Measurements from ENCODE around the gene KDM6B.

KDM6B gene

DNA sequence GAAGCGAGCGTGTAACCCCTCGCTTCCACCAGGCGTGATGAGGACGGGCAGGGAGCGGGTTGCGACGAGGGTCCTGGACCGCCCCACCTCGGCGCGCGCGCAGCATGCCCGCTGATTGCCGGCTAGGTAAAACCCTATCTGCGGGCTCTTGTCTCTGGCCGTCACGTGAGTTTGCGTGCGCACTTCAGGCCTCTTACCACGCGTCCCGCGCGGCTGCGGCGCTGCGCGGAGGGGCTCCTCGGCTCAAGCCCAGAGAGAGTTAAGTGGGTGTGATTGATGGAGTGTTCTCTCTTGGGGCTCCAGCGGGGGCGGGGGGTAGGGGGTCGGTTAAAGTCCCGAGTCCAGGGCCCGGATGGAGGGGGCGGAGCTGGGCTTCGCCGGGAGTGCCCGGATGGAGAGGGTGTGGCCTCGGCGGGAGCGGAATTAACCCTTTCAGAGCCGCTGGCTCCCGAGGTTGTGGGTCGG is 7.9 kb downstream of the KDM6B start:
- DNase-seq: peak; percentile 82

DNA sequence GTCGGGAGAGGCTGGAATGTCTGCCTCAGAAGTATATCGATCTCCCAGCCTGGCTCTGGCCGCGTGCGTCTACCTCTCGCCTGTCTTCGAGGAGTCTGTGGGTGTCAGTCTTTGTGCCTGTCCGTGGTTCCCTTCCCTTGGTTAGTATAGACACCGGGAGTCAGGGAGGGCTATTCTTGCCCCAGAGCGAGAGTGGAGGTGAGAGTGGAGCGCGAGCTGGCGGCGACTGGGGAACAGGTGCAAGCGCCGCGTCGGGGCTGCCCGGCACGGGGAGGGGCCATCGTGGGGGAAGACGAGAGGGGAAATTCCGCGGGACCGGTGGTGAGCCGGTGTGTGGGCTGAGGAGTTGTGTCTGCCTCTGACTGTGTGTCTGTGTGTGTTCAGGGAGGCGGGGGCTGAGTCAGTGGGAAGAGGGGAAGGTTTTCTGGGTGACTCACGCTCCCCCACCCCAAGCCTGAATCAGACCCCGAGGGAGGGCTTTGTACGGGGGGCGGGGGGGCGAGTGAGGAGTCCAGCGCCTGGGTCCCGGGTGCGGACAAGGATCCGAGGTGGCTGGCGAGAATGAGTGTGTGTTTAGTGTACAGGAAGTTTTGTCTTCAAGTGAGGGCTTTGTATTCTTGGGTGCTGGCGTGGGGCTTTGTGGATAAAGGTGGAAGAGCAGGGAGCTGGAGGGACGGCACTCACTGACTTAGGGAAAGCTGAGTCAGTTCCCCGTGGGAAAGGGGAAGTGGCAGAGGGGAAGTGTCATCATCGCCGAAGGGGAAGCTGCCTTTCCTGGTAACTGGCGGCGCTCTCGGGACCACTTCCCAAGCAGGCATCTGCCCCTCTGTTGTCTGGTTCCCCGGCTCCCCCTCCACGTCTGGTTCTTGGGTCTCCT is 8.6 kb downstream of the KDM6B start:
- DNase-seq: peak; percentile 82

DNA sequence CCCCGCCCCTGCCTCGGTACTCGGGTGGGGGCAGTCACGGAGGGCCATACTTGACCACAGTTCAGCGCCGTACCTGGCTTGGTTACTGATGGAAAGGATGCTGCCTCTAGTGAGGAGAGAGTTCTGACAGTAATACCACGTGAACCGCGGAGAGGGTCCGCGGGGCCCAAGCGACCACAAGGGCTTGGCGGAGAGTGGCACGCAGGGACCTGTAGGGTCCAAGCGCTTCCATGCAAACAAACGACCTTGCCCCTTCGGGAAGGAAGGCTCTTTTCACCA is 9.2 kb downstream of the KDM6B start:
- no peak for DNase-seq

DNA sequence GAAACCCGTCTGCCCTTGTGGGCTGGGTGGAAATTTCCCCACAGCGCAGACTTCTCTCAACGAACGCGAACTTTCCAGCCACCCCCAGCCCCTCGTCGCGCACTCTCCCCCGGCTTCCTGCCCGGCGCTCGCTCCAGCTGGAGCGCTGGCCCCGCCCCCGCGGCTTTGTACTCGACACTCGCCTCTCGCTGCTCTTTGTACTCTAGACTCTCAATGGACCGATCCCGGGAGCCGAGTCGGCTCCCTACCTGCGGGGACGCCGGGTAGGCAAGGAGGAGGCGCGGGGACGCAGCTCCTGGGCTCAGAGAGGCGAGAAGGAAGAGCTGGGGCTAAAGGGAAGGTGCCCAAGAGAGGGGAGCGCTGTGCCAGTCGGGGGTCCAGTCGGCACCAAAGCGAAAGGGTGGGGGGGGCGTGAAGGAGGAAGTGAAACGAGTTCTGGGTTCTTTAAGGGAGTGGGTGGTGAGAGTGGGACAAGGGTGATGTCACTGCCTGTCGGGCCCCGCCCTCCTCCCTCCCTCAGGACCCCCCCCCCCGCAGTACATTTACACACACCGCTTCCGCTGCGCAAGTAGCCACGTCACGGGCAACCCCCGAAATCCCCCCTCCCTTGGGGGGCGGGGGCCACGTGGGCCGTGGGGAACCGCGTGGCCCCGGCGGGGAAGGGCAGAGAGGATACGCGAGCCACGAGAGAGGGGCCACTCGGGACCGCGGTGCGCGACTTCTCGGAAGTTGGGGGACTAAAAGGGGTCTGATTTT is 9.7 kb downstream of the KDM6B start:
- peak; percentile 38 for DNase-seq

DNA sequence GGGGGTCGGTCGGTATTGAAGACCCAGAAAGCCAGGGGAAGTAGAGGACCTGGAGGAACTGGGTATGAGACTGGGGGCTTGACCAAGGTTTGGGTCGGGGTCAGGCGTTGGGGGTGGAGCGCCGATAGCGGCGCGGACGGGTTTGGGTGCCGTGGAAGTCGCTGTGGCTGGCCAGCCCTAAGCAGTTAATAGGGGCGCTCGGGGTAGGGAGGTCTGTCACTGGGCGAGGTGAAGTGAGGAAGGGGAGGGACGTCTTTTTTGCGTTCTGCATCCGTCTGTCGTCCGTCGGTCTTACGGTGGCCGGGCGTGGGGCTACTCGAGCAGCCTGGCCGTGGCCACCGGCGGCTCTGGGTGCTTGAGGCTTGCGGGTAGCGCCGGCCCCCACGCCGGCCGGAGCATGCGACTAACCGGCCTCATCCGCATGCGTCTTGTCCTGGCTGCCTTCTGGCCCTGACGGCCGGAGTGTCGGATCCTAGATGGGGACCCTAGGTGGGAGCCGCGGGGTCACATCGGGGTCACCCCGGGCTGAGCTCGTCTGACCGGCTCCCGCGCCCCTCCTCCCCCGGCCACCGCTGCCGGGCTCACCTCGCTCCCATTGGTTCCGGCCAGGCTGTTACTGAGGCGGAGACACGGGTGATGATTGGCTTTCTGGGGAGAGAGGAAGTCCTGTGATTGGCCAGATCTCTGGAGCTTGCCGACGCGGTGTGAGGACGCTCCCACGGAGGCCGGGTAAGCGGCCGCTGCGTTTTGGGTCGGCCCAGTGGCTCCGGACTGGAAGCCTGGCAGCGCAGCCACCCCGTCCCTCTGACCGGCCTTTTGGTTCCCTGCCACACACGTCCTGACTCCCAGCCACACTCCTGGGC is 10.5 kb downstream of the KDM6B start:
- peak; percentile 59 for DNase-seq

DNA sequence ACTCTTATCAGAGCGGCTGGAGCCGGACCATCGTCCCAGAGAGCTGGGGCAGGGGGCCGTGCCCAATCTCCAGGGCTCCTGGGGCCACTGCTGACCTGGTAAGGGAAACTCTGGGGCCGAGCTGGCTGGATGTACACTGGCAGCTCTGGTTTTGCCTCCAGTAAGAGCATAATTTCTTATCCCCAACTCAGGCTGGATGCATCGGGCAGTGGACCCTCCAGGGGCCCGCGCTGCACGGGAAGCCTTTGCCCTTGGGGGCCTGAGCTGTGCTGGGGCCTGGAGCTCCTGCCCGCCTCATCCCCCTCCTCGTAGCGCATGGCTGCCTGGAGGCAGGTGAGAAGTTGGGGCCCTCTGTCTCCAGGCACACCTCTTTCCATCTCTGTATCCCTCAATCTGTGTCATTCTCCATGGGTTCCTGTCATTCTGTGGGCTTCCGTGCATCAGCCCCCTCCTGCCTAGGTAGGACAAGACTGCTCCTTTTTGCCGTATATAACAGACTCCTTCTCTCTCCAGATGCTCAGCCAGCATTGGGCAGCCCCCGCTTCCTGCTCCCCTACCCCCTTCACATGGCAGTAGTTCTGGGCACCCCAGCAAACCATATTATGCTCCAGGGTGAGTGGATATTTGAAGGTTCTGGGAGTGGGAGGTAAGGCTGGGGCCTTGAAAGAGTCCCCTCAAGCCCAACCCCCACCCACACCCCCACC is 11.5 kb downstream of the KDM6B start:
- DNase-seq: no peak

DNA sequence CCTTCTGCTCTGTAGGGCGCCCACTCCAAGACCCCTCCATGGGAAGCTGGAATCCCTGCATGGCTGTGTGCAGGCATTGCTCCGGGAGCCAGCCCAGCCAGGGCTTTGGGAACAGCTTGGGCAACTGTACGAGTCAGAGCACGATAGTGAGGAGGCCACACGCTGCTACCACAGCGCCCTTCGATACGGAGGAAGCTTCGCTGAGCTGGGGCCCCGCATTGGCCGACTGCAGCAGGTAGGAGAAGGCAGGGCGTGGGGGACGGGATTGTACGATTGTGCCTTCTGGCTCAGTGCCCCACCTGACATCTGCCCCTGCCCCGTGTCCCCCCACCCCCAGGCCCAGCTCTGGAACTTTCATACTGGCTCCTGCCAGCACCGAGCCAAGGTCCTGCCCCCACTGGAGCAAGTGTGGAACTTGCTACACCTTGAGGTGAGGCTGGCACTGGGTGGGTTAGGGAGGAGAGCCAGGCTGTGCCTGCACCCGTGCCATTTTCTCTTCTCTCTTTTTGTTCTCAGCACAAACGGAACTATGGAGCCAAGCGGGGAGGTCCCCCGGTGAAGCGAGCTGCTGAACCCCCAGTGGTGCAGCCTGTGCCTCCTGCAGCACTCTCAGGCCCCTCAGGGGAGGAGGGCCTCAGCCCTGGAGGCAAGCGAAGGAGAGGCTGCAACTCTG is 12.2 kb downstream of the KDM6B start:
- DNase-seq: no peak

DNA sequence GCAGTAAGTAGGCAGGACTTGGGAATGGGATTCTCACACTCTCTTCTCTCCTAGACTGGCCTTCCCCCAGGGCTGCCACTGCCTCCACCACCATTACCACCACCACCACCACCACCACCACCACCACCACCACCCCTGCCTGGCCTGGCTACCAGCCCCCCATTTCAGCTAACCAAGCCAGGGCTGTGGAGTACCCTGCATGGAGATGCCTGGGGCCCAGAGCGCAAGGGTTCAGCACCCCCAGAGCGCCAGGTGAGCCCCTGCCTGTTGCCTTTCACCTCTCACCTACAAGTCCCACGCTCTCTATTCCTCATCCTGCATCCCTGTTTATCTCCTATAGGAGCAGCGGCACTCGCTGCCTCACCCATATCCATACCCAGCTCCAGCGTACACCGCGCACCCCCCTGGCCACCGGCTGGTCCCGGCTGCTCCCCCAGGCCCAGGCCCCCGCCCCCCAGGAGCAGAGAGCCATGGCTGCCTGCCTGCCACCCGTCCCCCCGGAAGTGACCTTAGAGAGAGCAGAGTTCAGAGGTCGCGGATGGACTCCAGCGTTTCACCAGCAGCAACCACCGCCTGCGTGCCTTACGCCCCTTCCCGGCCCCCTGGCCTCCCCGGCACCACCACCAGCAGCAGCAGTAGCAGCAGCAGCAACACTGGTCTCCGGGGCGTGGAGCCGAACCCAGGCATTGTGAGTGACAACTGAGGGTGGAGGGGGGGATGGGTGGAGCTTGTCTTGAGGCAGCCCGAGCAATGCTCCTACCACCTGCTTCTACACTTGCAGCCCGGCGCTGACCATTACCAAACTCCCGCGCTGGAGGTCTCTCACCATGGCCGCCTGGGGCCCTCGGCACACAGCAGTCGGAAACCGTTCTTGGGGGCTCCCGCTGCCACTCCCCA is 13.0 kb downstream of the KDM6B start:
- no peak for DNase-seq

DNA sequence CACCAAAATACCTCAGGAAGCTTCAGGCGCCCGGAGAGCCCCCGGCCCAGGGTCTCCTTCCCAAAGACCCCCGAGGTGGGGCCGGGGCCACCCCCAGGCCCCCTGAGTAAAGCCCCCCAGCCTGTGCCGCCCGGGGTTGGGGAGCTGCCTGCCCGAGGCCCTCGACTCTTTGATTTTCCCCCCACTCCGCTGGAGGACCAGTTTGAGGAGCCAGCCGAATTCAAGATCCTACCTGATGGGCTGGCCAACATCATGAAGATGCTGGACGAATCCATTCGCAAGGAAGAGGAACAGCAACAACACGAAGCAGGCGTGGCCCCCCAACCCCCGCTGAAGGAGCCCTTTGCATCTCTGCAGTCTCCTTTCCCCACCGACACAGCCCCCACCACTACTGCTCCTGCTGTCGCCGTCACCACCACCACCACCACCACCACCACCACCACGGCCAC is 14.1 kb downstream of the KDM6B start:
- DNase-seq: no peak

DNA sequence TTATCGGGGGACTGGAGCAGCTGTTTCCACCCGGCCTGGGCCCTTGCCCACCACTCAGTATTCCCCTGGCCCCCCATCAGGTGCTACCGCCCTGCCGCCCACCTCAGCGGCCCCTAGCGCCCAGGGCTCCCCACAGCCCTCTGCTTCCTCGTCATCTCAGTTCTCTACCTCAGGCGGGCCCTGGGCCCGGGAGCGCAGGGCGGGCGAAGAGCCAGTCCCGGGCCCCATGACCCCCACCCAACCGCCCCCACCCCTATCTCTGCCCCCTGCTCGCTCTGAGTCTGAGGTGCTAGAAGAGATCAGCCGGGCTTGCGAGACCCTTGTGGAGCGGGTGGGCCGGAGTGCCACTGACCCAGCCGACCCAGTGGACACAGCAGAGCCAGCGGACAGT is 14.7 kb downstream of the KDM6B start:
- no peak for DNase-seq

DNA sequence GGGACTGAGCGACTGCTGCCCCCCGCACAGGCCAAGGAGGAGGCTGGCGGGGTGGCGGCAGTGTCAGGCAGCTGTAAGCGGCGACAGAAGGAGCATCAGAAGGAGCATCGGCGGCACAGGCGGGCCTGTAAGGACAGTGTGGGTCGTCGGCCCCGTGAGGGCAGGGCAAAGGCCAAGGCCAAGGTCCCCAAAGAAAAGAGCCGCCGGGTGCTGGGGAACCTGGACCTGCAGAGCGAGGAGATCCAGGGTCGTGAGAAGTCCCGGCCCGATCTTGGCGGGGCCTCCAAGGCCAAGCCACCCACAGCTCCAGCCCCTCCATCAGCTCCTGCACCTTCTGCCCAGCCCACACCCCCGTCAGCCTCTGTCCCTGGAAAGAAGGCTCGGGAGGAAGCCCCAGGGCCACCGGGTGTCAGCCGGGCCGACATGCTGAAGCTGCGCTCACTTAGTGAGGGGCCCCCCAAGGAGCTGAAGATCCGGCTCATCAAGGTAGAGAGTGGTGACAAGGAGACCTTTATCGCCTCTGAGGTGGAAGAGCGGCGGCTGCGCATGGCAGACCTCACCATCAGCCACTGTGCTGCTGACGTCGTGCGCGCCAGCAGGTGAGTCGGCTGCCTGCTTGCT is 15.2 kb downstream of the KDM6B start:
- no peak for DNase-seq

DNA sequence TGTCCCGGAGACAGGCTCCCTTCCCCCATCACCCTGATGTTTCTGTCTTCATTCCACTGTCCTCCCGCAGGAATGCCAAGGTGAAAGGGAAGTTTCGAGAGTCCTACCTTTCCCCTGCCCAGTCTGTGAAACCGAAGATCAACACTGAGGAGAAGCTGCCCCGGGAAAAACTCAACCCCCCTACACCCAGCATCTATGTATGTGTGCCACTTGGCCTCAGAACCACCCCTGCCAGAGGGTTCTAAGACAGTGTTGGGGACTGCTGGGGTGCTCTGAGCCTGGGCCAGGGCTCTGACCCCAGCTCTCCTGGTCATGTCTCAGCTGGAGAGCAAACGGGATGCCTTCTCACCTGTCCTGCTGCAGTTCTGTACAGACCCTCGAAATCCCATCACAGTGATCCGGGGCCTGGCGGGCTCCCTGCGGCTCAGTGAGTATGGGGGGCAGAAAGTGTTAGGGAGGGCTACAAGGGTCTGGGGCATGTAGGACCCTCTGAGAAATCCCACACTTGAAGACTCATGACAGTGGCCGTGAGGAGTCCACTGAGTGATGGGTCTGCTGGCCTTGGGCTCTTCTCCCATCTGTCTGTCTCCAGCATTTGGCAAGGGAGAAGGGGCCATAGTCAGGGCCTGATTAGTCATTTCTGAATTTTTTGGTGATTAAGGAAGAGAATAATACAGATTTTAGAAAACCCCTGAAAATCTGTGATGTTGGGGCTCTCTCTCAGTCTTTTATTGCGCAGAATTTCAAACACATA is 15.9 kb downstream of the KDM6B start:
- DNase-seq: no peak

DNA sequence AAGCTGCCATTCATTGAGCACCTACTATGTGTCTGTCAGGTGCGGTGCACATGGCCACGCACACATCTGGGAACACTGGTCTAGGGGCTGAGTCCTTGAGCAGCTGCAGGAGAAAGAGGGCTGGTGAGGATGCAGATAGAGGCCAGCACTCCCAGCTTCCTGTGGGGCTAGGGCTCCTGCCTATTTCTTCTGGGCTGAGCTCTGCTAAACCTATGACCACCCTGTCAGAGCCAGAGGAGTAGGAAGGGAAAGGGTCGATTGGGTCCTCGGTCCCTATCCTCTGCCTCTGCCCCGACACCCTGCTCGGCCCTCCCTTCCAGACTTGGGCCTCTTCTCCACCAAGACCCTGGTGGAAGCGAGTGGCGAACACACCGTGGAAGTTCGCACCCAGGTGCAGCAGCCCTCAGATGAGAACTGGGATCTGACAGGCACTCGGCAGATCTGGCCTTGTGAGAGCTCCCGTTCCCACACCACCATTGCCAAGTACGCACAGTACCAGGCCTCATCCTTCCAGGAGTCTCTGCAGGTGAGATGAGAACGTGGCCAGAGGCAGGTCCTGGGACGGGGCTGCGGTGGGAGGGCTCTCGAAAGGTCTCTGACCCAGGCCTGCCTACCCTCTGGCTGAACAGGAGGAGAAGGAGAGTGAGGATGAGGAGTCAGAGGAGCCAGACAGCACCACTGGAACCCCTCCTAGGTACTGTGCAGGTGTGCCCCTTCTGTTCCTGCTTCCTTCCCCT is 16.9 kb downstream of the KDM6B start:
- no peak for DNase-seq

DNA sequence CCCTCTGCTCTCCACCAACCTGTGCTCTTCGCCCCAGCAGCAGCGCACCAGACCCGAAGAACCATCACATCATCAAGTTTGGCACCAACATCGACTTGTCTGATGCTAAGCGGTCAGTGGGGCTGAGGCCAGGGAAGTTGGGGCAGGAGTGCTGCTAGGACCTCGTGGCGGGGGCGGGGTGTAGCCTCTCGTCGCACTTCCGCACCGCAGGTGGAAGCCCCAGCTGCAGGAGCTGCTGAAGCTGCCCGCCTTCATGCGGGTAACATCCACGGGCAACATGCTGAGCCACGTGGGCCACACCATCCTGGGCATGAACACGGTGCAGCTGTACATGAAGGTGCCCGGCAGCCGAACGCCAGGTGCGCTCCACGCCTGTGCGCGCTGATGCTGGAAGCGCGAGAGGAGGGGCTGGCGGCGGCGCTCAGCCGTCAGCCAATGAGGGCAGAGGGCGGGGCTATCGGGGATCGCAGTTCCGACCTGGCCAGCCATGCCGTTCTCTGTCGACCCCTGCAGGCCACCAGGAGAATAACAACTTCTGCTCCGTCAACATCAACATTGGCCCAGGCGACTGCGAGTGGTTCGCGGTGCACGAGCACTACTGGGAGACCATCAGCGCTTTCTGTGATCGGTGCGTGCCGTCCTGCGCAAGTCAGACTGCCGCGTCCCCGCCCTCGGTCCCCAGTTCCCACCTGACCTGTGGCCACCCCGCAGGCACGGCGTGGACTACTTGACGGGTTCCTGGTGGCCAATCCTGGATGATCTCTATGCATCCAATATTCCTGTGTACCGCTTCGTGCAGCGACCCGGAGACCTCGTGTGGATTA is 17.6 kb downstream of the KDM6B start:
- DNase-seq: peak; percentile 51

DNA sequence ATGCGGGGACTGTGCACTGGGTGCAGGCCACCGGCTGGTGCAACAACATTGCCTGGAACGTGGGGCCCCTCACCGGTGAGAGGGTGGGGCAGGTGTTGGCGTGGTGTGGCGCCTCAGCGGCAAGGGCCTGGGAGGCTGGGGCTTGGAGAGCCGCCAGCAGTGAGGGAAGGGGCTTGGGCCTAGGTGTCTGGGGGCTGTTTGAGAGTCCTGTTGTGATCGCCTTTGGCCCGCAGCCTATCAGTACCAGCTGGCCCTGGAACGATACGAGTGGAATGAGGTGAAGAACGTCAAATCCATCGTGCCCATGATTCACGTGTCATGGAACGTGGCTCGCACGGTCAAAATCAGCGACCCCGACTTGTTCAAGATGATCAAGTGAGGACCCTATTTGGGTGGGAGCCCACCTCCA is 18.2 kb downstream of the KDM6B start:
- DNase-seq: no peak

DNA sequence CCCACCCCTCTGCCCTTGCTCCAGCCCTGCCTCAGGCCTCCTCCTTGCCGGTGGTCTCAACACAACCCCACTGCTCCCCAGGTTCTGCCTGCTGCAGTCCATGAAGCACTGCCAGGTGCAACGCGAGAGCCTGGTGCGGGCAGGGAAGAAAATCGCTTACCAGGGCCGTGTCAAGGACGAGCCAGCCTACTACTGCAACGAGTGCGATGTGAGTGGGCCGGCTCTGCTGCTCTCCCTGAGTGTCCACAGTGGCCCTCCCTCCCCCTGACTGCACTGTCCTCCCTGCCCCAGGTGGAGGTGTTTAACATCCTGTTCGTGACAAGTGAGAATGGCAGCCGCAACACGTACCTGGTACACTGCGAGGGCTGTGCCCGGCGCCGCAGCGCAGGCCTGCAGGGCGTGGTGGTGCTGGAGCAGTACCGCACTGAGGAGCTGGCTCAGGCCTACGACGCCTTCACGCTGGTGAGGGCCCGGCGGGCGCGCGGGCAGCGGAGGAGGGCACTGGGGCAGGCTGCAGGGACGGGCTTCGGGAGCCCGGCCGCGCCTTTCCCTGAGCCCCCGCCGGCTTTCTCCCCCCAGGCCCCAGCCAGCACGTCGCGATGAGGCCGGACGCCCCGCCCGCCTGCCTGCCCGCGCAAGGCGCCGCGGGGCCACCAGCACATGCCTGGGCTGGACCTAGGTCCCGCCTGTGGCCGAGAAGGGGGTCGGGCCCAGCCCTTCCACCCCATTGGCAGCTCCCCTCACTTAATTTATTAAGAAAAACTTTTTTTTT is 19.1 kb downstream of the KDM6B start:
- DNase-seq: no peak

DNA sequence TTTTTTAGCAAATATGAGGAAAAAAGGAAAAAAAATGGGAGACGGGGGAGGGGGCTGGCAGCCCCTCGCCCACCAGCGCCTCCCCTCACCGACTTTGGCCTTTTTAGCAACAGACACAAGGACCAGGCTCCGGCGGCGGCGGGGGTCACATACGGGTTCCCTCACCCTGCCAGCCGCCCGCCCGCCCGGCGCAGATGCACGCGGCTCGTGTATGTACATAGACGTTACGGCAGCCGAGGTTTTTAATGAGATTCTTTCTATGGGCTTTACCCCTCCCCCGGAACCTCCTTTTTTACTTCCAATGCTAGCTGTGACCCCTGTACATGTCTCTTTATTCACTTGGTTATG is 19.6 kb downstream of the KDM6B start:
- no peak for DNase-seq

All from GOT3 (cell line).